ENCODE data around the gene BEND6.

- TF ChIP-seq ZNF143 (CRISPR knock-in tag; IDR thresholded peaks at IDR 0.05) (no peak), IKZF1 (IDR thresholded peaks at IDR 0.05) (no peak), ZSCAN22 (CRISPR knock-in tag; IDR thresholded peaks at IDR 0.05) (no peak), NFE2 (CRISPR knock-in tag; IDR thresholded peaks at IDR 0.05) (no peak), ZNF274 (CRISPR knock-in tag; IDR thresholded peaks at IDR 0.05) (no peak), HOXA7 (CRISPR knock-in tag; IDR thresholded peaks at IDR 0.05) (no peak), SUZ12 (IDR thresholded peaks at IDR 0.05; ENCODE audit: low read depth, low read length) (no peak), MAFF (IDR thresholded peaks at IDR 0.05; ENCODE audit: low read depth, low read length) (no peak), HNRNPLL (IDR thresholded peaks at IDR 0.05; ENCODE audit: low read depth, low read length, poor library complexity, severe bottlenecking) (no peak), NFE2L1 (CRISPR knock-in tag; IDR thresholded peaks at IDR 0.05; ENCODE audit: borderline replicate concordance) (no peak), JUN (CRISPR knock-in tag; IDR thresholded peaks at IDR 0.05) (no peak), MAX (IDR thresholded peaks at IDR 0.05) (no peak)
These were observed 74.3 kb downstream of the BEND6 start for GRCh38 chr6:57029213-57029612.
